Measurements from ENCODE around the gene C17orf58. TPM values are rescaled to one million over a fixed set of nuclear protein-coding genes. Genes with fewer than 3 reads are reported as not detected.
A peak's percentile ranks its signal among the peaks of the same experiment; 100 is the strongest.
"Not testable (repeated sequence)": the region's sequence is repeated elsewhere in the genome, so short reads cannot be mapped to it uniquely, and the experiment has no call there.

The C17orf58 gene
- total RNA-seq, 2 experiments from 2014 or later = 17.8 to 27.7 TPM

DNA sequence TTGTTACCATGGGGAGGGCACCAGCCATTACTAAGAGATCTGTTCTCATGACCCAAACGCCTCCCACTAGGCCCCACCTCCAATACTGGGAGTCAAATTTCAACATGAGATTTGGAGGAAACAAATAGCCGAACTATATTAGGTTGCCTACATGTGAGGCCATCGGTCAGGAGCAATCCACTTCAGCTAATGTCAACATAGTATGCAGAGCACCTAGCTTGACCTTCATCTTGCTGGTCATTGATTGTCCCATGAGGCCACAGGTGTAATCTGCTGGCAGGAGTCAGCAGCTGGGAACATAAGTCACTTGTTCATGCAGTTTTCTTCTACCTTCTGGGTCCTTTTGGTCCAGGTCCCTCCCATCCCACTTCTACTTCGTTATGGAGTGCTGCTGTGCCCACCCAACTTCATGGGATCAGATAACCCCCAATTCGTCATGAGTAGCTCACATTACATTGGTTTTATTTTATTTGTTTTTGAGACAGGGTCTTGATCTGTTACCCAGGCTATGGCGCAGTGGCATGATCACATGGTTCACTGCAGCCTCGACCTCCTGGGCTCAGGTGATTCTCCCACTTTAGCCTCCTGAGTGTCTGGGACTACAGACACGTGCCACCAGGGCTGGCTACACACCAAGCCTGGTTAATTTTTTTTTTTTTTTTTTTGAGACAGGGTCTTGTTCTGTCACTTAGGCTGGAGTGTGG is 33.4 kb upstream of the C17orf58 start:
- H3K9me2 ChIP-seq (ENCODE audit: insufficient read depth, low read length) = no peaks in the 10 kb centered on the region
- BruUV-seq (replicated peaks) = no TSS peak
- CTCF ChIA-PET (ENCODE audit: unreplicated experiment) = no interaction called here
- peaks cover under 1% of the 10 kb centered on the region; the same call in 1 of the 2 replicates for H3K79me2 ChIP-seq (ENCODE audit: insufficient read depth, low read depth, low read length)
- no peak overlapping the region for H2AFZ ChIP-seq (ENCODE audit: low read length)
- H3K27ac ChIP-seq (ENCODE audit: low read depth, low read length, poor library complexity, severe bottlenecking) = no peak overlapping the region
- POLR2A ChIA-PET = interaction anchor here (0.6 to 2.4 kb wide), 2 partner anchors 9 to 25 kb away, joined by 7 to 10 read pairs; no protein-coding TSS in a partner anchor
- H3K4me2 ChIP-seq (ENCODE audit: low read length) = no peak overlapping the region
- no peak overlapping the region for H3K4me3 ChIP-seq (ENCODE audit: low read depth, low read length, poor library complexity, severe bottlenecking)
- TF ChIP-seq, protein P1, sequence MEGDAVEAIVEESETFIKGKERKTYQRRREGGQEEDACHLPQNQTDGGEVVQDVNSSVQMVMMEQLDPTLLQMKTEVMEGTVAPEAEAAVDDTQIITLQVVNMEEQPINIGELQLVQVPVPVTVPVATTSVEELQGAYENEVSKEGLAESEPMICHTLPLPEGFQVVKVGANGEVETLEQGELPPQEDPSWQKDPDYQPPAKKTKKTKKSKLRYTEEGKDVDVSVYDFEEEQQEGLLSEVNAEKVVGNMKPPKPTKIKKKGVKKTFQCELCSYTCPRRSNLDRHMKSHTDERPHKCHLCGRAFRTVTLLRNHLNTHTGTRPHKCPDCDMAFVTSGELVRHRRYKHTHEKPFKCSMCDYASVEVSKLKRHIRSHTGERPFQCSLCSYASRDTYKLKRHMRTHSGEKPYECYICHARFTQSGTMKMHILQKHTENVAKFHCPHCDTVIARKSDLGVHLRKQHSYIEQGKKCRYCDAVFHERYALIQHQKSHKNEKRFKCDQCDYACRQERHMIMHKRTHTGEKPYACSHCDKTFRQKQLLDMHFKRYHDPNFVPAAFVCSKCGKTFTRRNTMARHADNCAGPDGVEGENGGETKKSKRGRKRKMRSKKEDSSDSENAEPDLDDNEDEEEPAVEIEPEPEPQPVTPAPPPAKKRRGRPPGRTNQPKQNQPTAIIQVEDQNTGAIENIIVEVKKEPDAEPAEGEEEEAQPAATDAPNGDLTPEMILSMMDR (conservative IDR thresholded peaks at IDR 0.05; ENCODE audit: low read length) = no peak
- no peak for TF ChIP-seq EZH2phosphoT487 (IDR thresholded peaks at IDR 0.05; ENCODE audit: borderline replicate concordance, low read depth, low read length)
- H3K9me3 ChIP-seq (ENCODE audit: low read length) = no peaks in the 10 kb centered on the region
- intact Hi-C loops (cut with micrococcal nuclease; ENCODE audit: unreplicated experiment) = no loop called here
- no peaks in the 10 kb centered on the region for H3K36me3 ChIP-seq (ENCODE audit: insufficient read depth, low read length)
- DNase-seq (ENCODE audit: low spot score) = no peak
- H3K4me1 ChIP-seq (ENCODE audit: insufficient read depth, low read length, poor library complexity, severe bottlenecking) = peaks cover 8% of the 10 kb centered on the region
- no peaks in the 10 kb centered on the region for H4K20me1 ChIP-seq (ENCODE audit: insufficient read depth, low read length)

DNA sequence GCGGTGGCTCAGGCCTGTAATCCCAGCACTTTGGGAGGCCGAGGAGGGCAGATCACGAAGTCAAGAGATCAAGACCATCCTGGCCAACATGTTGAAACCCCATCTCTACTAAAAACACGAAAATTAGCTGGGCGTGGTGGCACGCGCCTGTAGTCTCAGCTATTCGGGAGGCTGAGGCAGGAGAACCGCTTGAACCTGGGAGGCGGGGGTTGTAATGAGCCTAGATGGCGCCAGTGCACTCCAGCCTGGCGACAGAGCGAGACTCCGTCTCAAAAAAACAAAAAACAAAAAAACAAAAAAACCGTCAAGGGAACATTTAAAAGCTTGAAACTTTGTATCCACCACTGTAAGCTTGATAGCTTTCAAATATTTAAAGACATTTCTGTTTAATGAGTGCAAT is 26.3 kb upstream of the C17orf58 start:
- H3K9me3 ChIP-seq (ENCODE audit: low read length); H3K36me3 ChIP-seq (ENCODE audit: insufficient read depth, low read length); H3K4me2 ChIP-seq (ENCODE audit: low read length); H3K79me2 ChIP-seq (ENCODE audit: insufficient read depth, low read depth, low read length); H3K9me2 ChIP-seq (ENCODE audit: insufficient read depth, low read length); DNase-seq (ENCODE audit: low spot score); BruUV-seq (replicated peaks); CTCF ChIA-PET (ENCODE audit: unreplicated experiment); H3K4me3 ChIP-seq (ENCODE audit: low read depth, low read length, poor library complexity, severe bottlenecking); H3K27ac ChIP-seq (ENCODE audit: low read depth, low read length, poor library complexity, severe bottlenecking); H4K20me1 ChIP-seq (ENCODE audit: insufficient read depth, low read length); H2AFZ ChIP-seq (ENCODE audit: low read length); POLR2A ChIA-PET: not testable (repeated sequence)
- intact Hi-C loops (cut with micrococcal nuclease; ENCODE audit: unreplicated experiment) = loop anchor here (5.0 kb wide), 1 partner anchor 65 kb away; no protein-coding TSS in a partner anchor
- TF ChIP-seq, protein P1 (conservative IDR thresholded peaks at IDR 0.05; ENCODE audit: low read length) = peak; percentile 59
- H3K4me1 ChIP-seq (ENCODE audit: insufficient read depth, low read length, poor library complexity, severe bottlenecking) = peaks cover 12% of the 10 kb centered on the region

DNA sequence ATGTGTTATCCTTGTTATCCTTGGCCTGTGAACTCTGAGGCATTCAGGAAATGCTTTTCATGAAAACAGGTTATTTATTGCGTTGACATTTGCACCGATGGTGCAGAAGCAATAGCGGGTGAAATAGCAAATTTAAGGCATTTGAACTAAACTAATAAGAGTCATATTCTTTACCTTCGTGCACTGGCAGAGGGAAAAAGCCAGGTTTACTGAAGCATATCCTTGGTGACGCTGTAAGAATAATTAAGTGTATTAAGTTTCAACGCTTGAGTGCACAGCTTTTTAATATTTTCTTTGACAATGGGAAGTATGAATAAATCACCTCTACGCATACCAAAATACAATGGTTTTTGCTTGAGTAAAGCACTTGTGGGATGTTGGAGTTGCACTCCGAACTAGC is 25.7 kb upstream of the C17orf58 start:
- BruUV-seq (replicated peaks) = no TSS peak
- H3K27ac ChIP-seq (ENCODE audit: low read depth, low read length, poor library complexity, severe bottlenecking) = no peak overlapping the region
- no peak for TF ChIP-seq EZH2phosphoT487 (IDR thresholded peaks at IDR 0.05; ENCODE audit: borderline replicate concordance, low read depth, low read length)
- TF ChIP-seq, protein P1 (conservative IDR thresholded peaks at IDR 0.05; ENCODE audit: low read length) = no peak
- intact Hi-C loops (cut with micrococcal nuclease; ENCODE audit: unreplicated experiment) = loop anchor here (5.0 kb wide), 1 partner anchor 65 kb away; no protein-coding TSS in a partner anchor
- peaks cover 12% of the 10 kb centered on the region for H3K4me1 ChIP-seq (ENCODE audit: insufficient read depth, low read length, poor library complexity, severe bottlenecking)
- POLR2A ChIA-PET = no interaction called here
- H3K36me3 ChIP-seq (ENCODE audit: insufficient read depth, low read length) = no peaks in the 10 kb centered on the region
- H2AFZ ChIP-seq (ENCODE audit: low read length) = no peak overlapping the region
- CTCF ChIA-PET (ENCODE audit: unreplicated experiment) = no interaction called here
- H3K9me3 ChIP-seq (ENCODE audit: low read length) = no peaks in the 10 kb centered on the region
- no peak overlapping the region for H3K4me2 ChIP-seq (ENCODE audit: low read length)
- no peaks in the 10 kb centered on the region for H4K20me1 ChIP-seq (ENCODE audit: insufficient read depth, low read length)
- H3K4me3 ChIP-seq (ENCODE audit: low read depth, low read length, poor library complexity, severe bottlenecking) = no peak overlapping the region
- no peak for DNase-seq (ENCODE audit: low spot score)
- H3K79me2 ChIP-seq (ENCODE audit: insufficient read depth, low read depth, low read length) = no peaks in the 10 kb centered on the region
- H3K9me2 ChIP-seq (ENCODE audit: insufficient read depth, low read length) = no peaks in the 10 kb centered on the region

DNA sequence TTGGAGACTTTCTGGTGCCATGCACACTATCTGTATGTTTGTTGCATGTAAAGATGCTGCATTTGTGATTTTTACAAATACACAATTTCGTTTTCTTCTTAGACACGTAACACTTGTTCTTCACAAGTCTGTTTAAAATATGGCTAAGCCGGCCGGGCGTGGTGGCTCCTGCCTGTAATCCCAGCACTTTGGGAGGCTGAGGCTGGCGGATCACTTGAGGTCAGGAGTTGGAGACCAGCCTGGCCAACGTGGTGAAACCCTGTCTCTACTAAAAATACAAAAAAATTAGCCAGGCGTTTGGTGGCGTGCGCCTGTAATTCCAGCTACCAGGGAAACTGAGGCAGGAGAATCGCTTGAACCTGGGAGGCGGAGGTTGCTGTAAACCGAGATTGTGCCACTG is 24.5 kb upstream of the C17orf58 start:
- not testable (repeated sequence) for H4K20me1 ChIP-seq (ENCODE audit: insufficient read depth, low read length); H3K9me3 ChIP-seq (ENCODE audit: low read length); H3K9me2 ChIP-seq (ENCODE audit: insufficient read depth, low read length); BruUV-seq (replicated peaks); H3K36me3 ChIP-seq (ENCODE audit: insufficient read depth, low read length); H3K79me2 ChIP-seq (ENCODE audit: insufficient read depth, low read depth, low read length); DNase-seq (ENCODE audit: low spot score)
- H2AFZ ChIP-seq (ENCODE audit: low read length) = peak overlapping the region; percentile 90
- H3K27ac ChIP-seq (ENCODE audit: low read depth, low read length, poor library complexity, severe bottlenecking) = peak overlapping the region; percentile 46
- POLR2A ChIA-PET = interaction anchor here (1.0 to 2.3 kb wide), 4 partner anchors 9 to 160 kb away, joined by 8 to 10 read pairs (median 9); no protein-coding TSS in a partner anchor
- CTCF ChIA-PET (ENCODE audit: unreplicated experiment) = interaction anchor here (0.6 kb wide), 2 partner anchors 166 to 446 kb away, joined by 3 read pairs; no protein-coding TSS in a partner anchor
- H3K4me1 ChIP-seq (ENCODE audit: insufficient read depth, low read length, poor library complexity, severe bottlenecking) = peaks cover 16% of the 10 kb centered on the region
- intact Hi-C loops (cut with micrococcal nuclease; ENCODE audit: unreplicated experiment) = loop anchor here (1.0 to 5.0 kb wide), 3 partner anchors 15 to 67 kb away; partner anchors contain the start of gene KPNA2
- H3K4me2 ChIP-seq (ENCODE audit: low read length) = peak overlapping the region; percentile 80
- H3K4me3 ChIP-seq (ENCODE audit: low read depth, low read length, poor library complexity, severe bottlenecking) = peak overlapping the region; percentile 72
